ENCODE data around the gene BMP7.
"Not testable (repeated sequence)": the region's sequence is repeated elsewhere in the genome, so short reads cannot be mapped to it uniquely, and the experiment has no call there.

The BMP7 gene

DNA sequence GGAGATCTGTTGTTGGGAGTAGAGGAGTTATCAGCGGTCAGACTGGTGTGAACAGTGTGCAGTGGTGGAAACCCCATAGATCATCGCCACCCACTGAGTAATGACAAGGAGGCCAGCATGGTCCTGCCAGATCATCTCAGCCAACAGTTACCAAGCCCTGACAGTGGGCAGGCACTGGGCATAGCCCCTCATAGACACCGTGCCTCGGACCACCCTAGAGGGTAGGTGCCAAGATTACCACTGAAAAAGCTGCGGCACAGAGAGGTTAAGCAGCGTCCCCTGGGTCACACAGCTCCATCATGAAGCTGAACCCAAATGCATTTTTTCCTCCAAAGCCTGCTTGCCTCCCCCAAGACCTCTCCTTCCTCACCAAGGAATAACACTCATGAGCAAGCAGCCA lies 21.5 kb upstream of the BMP7 start:
- no peak for DNase-seq (ENCODE audit: low read depth)

- DNase-seq (ENCODE audit: low read depth): no peak
Observed at GRCh38 chr20:57287007-57287880, 20.8 kb upstream of the BMP7 start.

- no peak for DNase-seq (ENCODE audit: low read depth)
Observed at GRCh38 chr20:57283860-57284259, 17.4 kb upstream of the BMP7 start.

DNA sequence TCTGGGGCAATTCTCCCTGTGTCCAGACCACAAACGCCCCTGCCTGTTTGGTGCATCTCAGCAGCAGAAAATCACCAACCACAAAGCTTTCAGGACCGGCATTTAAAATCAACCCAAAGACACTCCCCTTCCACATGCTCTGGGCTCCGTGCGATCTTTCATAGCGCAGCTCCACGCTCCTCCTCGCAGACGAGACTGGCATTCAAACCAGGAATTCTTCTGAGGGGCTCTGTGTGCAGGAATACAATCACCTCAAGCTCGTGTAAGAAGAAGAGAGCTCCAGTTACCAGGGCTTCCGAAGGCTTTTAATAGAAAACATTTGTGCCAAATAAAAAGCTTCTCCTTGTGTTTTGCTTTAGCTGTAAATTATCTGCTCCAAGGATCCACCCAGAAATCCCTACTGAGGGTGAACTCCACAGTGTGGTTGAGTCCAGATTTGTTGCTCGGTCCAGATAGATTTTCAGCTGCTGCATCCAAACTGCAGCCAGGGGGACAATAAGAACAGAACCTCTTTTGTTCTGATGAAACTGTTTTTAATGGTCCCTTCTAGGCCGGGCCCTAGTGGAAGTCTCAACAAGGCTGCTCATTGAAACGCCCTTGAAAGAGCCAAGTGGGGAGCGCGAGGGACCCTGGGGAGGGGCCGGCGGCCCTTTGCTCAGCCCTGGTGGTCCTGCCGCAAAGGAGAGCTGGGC lies 16.4 kb upstream of the BMP7 start:
- DNase-seq (ENCODE audit: low read depth): no peak

DNA sequence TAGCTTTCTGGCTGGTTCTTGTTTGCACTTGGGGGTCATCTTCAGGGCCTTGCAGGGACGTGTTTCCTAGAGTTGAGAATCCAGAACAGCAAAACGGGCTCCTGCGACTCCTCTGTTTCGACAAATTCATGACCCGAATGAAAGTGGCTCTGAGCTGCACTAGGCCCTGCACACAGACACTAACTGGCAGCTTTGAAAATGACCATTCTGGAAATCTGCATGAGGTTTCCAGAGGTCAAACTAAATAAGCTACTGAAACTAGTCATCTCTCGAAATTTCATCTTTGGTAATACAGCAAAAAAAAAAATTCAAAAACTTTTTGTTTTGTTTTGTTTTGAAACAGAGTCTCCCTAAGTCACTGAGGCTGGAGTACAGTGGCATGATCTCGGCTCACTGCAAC lies 15.5 kb upstream of the BMP7 start:
- no peak for DNase-seq (ENCODE audit: low read depth)

DNA sequence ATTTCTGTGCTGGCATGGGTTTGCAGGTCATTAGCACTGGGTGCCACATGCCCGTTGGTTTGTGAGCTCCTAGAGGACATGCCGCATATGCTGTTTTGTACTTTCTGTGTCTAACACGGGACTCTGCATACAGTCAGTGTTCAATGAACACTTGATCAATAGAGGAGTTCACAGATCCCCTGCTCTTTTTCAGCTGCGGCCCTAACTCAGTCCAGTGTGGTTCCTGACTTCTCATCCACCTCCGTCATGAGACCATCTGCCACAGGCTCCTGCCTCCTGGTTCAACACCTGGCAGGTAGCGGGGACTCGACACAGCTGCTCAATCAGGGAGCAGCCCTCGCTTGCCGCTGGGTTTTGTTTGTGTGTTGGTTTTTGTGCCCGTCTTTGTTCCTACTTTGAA lies 13.8 kb upstream of the BMP7 start:
- no peak for DNase-seq (ENCODE audit: low read depth)

DNA sequence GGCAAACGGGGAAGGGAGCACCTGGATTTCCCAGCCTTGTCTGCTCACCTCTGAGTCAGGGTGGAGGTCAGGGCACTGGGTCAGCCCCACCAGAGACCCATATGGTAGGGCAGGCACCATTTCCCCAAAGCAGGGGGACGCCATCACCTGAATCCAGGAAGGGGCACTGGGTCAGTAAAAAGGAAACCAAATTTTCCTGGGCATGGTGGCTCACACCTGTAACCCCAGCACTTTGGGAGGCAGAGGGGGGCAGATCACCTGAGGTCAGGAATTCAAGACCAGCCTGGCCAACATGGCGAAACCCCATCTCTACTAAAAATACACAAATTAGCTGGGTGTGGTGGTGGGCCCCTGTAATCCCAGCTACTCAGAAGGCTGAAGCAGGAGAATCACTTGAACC lies 13.1 kb upstream of the BMP7 start:
- DNase-seq (ENCODE audit: low read depth): not testable (repeated sequence)

- no peak for DNase-seq (ENCODE audit: low read depth)
Observed at GRCh38 chr20:57278457-57278856, 12.0 kb upstream of the BMP7 start.

- no peak for DNase-seq (ENCODE audit: low read depth)
Observed at GRCh38 chr20:57277398-57278105, 11.1 kb upstream of the BMP7 start.

GRCh38 chr20:57276221-57276620 lies 9.8 kb upstream of the BMP7 start:
- no peak for DNase-seq (ENCODE audit: low read depth)

DNA sequence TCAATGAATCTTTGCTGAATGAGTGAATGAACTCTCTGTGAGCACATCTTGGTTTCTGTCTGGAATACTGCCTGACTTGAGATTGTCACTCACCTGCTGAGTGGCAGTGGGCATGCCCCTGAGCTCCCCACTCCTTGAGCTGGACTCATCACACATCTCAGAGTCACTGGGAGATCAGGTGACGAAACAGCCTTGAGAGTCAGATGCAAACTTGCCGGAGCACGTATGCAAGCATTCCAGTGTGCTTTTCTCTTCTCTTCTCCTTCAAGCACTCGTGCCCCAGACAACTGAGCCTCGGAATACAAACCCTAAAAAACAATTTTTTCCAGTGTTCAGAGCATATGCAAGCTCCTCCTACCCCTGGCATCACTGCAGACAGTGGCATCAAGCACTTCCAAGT lies 9.4 kb upstream of the BMP7 start:
- no peak for DNase-seq (ENCODE audit: low read depth)

GRCh38 chr20:57275334-57275733 lies 8.9 kb upstream of the BMP7 start:
- no peak for DNase-seq (ENCODE audit: low read depth)

- no peak for DNase-seq (ENCODE audit: low read depth)
Observed at GRCh38 chr20:57274846-57275245, 8.4 kb upstream of the BMP7 start.

DNA sequence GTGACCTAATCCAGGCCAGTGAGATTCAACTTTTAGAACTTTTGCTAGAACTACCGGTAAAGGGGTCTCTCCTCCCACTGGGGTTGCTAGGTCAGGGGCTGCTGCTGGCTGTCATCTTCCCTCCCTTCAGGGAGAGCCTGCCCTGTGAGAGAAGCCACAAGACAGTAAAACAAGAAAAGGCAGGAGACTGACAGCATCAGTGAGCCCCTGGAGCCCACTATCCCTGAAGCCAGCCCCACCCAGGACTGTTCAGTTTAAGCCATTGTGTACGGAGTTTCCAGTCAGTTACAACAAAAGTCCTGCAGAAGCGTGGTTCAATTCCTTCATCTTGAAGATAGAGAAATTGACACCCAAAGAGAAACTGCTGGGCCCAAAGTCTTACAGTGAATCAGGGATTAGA lies 7.9 kb upstream of the BMP7 start:
- DNase-seq (ENCODE audit: low read depth): no peak

GRCh38 chr20:57272883-57273535 lies 6.6 kb upstream of the BMP7 start:
- no peak for DNase-seq (ENCODE audit: low read depth)

DNA sequence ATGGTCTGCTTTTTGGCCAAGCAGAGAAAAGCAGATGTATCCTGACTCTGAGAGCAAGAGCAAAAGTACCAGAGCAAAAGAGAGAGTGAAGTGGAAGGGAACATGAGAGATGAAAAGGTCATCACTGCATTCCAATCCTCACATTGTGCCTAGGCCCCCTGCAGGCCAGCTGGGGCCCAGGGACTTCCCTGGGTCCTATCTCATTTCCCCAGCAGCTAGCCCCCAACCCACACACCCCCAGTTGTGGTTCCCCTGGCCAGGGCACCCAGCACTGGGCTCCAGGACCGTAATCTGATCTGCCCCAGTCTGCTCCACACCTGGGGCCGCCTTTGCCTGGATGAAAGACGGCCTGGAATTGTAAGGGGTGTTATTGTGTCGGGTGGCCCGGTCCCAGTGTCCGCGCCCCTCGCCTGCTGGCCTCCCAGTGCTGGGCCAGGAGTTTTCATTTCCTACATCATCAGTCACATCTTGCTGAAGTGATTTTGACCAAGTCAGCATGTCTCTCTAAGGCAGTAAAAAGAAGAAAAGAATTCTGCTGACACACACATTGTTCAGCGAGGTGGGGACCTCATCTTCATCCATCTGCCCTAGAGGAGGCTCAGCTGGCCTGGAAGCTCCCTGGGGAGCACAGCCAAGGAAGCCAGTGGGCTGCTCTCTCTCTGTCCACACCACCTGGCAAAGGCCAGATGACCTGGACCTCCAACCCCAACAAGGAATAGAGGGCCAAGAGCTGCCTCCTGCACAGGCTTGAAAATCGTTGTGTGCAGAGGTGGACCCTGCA lies 4.0 kb upstream of the BMP7 start:
- no peak for DNase-seq (ENCODE audit: low read depth)

DNA sequence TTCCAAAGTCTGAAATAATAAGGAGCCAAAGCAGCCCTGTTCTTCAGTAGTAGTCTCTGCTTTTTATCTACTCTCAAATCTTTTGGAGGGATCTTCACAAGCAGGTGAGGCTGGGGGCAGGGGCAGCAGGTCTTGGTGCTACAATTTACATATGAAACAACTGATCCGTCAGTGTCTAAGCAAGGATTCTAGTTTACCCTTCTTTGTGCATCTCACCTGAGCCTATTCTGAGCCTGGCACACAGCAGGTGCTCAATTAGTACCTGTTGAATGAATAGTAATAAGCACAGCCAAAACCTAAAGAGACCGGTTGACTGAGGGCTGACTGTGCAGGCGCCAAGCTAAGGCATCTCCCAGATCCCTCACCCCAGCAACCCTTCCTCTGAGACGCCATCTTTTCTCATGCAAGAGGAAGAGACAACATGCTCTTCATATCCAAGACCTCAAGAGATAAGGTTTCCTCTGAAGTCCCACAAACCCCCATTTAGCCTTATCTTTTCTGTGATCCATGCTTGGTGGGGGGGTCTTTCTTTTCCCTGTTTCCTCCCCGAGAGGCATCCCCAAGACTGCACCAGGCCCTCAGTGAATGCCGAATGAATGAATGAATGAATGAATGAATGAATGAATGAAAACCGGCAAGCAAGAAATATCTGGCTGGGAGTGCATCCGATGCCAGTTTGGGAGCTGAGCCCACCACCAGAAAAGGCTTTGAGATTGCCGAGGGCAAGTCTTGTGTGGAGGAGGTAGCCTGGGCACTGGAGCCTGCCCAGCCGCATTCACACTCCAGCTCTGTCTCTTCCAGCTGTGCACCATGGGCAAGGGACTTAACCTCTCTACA lies 2.9 kb upstream of the BMP7 start:
- DNase-seq (ENCODE audit: low read depth): no peak

GRCh38 chr20:57268399-57269076 lies 2.1 kb upstream of the BMP7 start:
- DNase-seq (ENCODE audit: low read depth): no peak

DNA sequence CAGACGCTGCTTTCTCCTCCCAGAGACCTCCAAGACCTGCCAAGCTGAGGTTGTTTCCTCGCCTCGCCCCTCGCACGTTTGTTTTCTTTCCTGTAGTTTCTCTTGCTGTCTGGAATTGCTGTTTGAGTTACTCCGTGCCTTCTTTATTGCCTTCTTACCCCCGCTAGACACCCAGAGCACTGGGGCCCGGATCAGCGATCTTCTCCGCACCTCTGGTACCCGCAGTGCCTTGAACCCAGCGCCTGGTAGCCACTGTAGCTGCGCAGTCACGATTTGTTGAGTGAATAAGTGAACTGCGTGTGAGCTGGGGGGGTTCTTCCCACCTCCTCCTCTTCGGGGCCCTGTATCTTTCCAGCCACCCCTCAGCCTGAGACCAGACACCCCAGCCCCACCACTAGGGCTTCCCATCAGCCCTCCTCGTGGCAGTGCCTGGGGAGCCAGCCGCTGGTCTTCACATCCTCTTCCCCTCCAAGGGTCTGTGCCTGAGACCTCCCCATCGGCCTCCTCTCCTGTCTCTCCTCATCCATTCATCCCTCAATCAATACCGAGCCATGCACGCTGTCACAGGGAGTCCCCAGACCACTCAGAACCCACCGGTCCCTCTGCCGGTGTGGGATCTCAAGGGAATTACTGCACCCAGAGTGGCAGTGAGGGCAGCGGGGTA lies 849 bp upstream of the BMP7 start:
- DNase-seq (ENCODE audit: low read depth): no peak

DNA sequence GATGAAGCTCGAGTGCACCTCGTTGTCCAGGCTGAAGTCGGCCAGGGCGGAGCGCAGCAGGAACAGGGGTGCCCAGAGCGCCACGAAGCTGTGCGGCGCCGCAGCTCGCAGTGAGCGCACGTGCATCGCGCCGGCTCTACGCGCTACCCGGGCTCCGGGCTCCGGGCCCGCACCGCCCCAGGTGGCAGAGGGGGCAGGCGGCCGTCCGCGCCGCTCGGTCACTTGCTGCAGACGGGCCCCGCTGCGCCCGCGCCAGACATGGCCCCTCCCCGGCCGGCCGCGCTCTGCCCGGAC lies 497 bp downstream of the BMP7 start:
- DNase-seq (ENCODE audit: low read depth): no peak
